HG03565 (cell line): ENCODE data around the gene XPO6.
"Not testable (repeated sequence)": the region's sequence is repeated elsewhere in the genome, so short reads cannot be mapped to it uniquely, and the experiment has no call there.

ENCODE experiments used
- ATAC-seq: cut with Tn5 transposase; IDR thresholded peaks from one replicate; pipeline ENCODE4 v1.9.1; 2021; ENCODE audit warnings: mild to moderate bottlenecking, moderate library complexity; ENCODE audit not compliant: unreplicated experiment

XPO6 gene, protein sequence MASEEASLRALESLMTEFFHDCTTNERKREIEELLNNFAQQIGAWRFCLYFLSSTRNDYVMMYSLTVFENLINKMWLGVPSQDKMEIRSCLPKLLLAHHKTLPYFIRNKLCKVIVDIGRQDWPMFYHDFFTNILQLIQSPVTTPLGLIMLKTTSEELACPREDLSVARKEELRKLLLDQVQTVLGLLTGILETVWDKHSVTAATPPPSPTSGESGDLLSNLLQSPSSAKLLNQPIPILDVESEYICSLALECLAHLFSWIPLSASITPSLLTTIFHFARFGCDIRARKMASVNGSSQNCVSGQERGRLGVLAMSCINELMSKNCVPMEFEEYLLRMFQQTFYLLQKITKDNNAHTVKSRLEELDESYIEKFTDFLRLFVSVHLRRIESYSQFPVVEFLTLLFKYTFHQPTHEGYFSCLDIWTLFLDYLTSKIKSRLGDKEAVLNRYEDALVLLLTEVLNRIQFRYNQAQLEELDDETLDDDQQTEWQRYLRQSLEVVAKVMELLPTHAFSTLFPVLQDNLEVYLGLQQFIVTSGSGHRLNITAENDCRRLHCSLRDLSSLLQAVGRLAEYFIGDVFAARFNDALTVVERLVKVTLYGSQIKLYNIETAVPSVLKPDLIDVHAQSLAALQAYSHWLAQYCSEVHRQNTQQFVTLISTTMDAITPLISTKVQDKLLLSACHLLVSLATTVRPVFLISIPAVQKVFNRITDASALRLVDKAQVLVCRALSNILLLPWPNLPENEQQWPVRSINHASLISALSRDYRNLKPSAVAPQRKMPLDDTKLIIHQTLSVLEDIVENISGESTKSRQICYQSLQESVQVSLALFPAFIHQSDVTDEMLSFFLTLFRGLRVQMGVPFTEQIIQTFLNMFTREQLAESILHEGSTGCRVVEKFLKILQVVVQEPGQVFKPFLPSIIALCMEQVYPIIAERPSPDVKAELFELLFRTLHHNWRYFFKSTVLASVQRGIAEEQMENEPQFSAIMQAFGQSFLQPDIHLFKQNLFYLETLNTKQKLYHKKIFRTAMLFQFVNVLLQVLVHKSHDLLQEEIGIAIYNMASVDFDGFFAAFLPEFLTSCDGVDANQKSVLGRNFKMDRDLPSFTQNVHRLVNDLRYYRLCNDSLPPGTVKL

DNA sequence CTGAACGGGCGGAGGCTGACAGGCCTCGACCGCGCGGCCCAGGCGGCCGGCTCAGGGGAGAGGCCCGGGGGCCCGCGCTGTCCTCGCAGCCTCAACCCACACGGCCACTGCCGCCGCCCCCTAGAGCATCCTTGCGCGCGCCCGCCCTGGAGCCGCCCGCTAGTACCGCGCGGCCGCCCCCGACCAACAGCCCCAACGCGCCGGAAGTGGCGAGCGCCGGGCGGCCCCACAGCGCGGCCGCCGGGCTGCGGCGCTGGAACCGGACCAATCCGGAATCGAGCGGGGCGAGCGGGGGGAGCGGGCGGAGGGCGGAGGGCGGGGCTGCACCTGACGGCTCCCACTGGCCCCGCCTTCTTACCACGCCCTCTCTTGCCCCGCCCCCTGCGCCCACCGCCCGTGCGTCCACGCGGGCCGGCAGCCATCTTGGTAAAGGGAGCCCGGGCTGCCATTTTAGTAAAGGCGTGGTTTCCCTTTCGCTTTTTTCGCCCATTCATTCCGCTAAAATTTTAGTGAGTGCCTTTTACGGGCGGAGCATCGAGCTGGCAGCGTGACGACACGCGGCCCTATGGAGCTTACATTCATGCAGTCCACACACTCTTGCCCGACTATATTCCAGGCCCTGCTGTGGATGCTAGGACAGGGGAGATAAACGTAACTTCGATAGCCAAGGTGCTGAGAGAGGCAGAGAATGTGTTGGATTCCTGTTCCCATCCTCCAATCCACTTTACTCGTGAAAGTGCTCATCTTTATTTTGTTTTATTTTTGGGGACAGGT, at the start of gene XPO6:
XPO6 (minus strand) TSS at position 208 of the 774 bp plus-strand sequence. CDS start 597 bp downstream, outside the sequence.
- ATAC-seq: peak; percentile 69

DNA sequence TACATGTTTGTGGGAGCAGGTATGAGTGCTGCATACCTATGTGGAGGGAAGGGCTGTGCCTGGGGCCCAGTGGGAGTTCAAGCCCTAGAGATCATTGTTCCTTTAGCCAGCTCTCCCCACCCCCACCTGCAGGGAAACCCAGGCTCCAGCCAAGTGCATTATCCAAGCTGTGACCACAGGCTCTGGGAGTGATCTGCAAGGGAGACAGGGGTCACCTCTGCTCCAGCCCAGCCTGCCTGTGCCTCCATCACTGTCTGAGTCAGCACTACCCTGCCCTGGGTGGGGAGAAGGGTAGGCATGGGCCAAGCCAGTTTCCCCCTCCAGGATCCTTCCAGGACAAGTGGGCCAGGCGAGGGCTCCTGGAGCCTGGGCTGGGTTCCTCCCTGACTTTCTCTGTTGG, 48.4 kb upstream of the XPO6 start:
- ATAC-seq: no peak

DNA sequence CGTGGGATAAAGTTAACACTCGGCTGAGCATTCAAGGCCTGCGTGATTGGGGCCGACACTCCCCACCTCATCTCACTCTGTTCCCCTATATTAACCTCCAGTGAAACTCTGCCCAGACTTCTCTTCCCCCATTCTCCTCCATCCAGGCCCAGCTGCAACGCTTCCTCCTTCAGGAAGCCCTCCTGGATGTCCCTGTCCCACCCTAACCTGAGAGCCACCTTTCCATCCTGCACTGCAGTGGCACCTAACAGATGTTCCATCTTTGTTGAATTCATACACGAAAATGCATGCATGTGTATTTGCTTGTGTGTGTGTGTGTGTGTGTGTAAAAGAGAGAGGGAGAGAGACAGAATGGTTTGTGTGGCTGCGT, 48.0 kb upstream of the XPO6 start:
- no peak for ATAC-seq

DNA sequence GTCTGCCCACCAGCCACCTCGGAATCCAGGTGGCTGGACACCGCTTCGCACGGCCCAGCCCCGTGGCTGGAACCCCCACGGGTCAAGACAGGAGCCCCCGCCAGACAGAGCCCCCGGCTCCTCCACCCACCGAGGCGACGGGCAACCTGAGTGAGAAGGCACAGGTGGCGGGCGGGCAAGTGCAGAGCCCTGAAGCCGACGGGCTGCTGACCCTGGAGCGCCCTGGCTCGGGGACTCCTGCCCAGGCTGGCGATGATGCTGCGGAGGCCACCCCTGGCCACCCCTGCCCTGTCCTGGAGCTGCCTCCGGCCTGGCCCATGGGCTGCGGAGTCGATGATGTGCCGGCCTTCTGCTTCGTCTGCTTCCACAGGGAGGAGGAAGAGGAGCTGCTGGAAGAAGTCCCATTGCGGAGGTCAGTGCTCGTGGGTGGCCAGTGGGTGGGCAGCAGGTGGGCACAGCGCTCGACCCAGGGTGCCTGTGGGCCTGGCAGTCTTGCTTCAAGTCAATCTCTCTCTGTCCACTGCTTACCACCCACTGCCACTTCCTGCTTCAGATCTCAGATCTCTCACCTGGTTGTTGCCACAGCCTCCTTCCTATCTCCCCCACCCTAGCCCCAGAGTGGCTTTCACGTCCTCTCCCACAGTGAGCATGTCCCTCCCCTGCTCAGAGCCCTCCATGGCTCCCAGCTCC, 47.5 kb upstream of the XPO6 start:
- no peak for ATAC-seq

DNA sequence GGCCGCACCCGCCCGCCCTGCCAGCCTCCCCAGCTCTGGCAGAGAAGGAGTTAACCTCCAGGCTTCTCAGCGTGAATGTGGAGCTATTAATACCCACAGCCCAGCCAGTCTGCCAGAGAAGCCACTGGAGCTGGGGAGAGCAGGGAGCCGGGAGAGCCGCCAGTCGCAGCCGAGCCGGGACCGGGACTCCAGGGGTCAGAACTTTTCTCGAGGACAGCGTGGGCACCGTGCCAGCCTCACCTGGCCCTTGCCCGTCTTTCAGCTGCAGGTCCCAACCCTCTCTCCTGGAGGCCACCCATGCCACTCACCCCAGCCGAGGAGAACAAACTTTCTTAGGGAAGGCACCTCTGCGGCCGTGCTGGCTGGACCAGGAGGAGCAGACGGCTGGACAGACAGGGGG, 46.8 kb upstream of the XPO6 start:
- ATAC-seq: no peak

DNA sequence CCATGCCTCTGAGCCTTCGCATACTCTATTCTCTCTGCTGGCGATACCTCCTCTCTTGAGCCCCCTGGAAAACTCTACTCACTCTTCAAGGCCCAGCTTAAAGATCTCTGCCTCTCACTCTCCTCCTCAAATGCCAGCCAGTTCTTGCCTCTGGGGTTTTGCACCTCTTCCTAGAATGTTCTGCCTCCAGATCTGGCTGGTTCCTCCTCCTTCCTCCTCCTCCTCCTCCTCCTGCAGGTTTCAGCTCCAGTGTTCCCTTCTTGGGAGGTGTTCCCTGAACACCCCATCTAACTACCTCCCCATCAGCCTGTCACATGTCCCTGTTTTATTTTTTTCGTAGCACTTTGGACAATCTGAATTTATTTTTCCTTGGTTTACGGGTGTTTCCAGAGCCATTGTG, 45.5 kb upstream of the XPO6 start:
- no peak for ATAC-seq

DNA sequence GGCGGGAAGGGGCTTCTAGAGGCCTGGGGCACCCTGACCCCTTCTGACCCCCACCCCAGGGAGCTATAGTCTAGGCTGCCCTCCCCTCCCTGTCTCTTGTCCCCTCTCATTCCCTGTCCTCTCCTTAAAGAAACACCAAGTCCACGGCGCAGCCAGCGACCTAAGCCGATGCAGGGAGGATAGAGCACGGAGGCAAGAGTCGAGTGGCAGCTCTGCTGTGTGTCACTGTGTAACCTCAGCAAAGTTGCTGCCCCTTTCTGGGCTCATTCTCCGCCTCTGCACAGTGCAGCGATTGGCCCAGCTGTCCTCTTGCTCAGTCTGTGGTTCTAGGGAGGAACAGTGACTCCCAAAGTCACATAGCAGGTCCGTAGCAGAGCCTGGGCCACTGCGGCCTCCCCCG, 44.1 kb upstream of the XPO6 start:
- no peak for ATAC-seq

DNA sequence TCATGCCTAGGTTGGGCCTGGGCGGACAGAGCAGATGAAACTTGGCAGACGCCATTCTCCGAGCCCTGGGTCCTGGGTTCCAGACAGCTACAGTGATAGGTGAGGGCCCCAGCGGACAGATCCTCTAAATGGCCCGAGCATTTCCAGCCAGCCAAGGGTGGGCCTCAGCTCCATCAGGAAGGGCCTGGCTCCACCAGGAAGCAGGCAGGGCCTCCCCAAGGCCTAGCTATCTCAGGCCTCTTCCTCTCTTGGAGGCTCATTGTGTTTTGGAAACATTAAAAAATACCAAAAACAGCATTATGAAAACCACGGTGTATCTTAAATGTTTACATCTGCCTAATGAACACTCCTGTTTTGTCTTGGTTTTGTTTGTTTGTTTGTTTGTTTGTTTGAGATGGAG, 42.4 kb upstream of the XPO6 start:
- no peak for ATAC-seq

DNA sequence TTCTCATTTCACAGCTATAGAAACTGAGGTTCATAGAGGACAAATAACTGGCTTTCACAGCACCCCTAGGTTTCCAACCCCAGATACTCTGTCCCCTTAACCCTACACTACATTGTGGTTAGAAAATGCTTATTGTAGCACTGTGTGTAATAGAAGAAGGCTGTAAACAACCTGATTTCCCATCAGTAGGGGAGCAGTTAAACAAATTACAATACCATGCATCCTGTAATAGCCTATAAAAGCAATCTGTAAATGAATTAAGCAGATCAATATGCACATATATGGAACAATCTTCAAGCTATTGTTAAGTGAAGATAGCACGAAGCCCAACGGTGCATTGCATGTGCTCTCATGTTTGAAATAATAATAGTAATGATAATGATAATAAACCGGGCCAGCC, 39.2 kb upstream of the XPO6 start:
- ATAC-seq: no peak

DNA sequence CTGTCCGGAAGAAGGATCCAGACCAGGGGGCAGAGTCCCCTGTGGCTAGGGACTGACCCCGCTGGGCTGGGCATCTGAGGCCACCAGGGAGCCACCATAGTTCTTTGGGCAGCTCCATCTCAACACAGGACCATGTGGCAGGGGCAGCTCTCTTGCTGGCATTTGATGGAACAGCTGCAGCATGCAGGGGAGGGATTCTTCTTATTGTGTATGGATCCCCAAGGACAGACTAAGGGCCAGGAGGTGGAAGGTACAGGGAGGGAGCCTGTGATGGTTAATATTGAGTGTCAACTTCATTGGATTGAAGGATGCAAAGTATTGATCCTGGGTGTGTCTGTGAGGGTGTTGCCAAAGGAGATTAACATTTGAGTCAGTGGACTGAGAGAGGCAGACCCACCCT, 37.7 kb upstream of the XPO6 start:
- not testable (repeated sequence) for ATAC-seq

DNA sequence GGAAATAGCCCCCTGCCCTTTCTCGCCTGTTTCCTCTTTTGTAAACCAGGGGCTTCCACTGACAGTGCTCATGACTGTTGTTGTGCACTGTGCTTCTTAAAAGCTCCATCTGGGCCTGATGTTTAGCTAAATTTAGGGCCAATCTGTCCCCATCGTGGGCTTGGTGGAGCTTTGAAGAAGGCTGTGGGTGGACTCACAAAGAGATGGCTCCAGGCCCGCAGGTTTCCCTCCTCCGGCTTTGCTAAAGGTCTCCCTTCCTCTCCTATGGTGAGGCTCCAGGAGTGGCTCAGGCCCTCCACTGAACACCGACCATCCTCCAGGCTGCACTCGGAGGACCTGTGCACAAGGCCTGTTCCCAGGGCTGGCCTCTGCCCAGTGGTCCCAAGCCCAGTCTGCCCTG, 30.2 kb upstream of the XPO6 start:
- ATAC-seq: no peak

DNA sequence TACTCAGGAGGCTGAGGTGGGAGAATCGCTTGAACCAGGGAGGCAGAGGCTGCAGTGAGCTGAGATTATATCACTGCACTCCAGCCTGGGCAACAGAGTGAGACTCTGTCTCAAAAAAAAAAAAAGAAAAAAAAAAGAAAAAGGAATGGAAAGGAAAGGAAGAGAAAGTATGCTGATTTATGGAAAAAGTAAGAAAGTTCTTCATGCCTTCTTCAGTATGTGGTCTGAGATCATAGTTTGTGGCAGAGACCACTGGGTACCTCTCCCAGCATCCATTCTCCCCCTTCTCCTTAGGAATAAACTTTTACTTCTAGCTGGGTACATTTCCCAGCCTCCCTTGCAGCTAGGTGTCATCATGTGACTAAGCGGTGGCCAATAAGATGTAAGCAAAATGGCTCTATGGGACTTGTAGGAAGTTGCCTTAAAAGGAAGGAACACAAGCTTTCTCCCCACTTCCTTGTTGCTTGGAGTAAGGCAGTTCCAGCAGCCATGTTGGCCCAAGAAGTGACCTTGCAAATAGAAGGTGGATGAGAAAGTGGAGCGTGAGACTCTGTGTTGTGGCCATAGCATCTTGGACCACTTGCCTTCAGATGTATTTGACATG, 26.1 kb upstream of the XPO6 start:
- no peak for ATAC-seq

DNA sequence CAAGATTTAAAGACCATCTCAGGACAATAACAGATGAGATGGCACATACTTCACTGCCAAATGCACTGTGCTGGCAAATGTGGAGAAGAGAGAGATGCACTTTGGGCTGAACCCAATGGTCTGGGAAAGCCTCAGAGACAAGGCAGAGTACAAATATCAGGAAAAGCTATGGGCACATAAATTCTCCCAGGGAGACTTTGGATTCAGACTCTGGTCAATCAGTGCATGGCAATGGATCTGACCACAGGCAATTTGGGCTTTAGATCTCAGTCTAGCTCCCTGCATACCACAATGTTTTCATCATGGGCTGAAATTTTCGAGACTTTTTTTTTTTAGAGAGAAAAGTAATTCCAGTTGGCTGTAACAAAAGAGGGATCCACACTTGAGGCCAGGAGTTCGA, 20.0 kb upstream of the XPO6 start:
- ATAC-seq: no peak

DNA sequence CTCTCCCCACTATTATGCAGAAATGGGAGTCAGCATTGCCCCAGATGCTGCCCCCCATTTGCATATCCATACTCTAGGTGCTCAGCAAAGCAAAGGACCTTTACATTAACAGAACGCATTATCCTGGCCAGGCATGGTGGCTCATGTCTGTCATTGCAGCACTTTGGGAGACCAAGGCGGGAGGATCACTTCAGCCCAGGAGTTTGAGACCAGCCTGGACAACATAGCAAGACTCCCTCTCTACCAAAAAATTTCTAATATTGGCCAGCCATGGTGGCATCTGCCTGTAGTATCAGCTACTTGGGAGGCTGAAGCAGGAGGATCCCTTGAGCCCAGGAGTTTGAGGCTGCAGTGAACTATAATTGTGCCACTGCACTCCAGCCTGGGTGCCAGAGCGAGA, 12.1 kb upstream of the XPO6 start:
- ATAC-seq: not testable (repeated sequence)

DNA sequence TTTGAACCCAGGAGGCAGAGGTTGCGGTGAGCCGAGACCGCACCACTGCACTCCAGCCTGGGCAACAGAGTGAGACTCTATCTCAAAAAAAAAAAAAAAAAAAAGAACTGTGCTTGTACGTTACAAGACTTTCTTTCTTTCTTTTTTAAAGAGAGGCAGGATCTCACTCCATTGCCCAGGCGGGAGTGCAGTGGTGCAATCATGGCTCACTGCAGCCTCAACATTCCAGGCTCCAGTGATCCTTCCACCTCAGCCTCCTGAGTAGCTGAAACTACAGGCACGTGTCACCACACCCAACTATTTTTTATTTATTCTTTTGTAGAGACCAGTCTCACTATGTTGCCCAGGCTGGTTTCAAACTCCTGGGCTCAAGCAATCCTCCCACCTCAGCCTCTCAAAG, 8.0 kb upstream of the XPO6 start:
- ATAC-seq: not testable (repeated sequence)

DNA sequence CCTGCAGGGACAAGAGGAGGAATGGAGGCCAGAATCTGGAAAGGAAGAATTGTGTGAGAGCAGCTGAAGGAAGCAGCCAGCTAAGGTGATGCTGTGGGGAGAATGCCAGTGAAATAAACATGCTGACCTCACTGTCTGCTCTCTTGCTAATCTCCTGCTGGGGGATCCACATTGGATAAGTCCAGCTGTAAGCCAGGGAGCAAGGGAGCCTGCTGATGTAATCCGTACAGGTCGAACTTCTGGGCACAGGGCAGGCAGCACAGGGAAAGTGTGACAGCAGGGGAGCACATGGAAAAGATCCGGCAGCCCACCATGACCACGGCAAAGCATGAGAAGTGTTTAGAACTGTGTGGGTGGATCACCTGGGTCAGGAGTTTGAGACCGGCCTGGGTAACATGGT, 7.5 kb upstream of the XPO6 start:
- no peak for ATAC-seq

DNA sequence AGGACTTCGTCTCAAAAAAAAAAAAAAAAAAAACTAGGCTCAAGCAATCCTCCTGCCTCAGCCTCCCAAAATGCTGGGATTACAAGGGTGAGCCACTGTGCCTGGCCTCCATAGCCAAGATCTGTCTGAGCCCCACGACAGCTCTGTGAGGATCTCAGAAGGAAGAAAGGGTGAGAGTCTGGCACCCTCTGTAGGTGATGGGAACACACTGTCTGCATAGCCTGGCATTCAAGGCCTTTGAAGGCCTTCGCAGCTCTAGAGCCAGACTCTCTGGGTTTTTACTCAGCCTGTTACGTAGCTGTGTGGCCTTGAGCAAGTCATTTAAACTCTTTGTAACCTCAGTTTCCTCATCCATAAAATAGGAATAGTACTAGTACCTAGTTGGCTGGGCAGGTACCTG, 6.3 kb upstream of the XPO6 start:
- peak; percentile 48 for ATAC-seq

DNA sequence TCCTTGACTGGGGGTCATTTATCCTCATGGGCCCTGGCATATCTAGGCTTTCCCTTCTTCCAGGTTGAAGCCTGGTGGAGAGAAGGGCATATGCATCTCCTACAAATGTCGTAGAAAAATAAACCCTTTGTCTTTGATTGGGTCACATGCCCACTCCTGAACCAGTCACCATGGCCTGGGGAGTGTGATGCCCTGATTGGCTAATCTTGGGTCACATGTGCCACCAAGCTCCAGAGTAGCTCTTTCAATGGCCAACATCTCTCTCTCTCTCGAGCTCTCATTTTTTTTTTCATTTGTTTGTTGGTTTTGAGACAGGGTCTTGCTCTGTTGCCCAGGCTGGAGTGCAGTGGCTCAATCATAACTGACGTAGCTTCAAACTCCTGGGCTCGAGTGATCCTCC, 5.6 kb upstream of the XPO6 start:
- no peak for ATAC-seq

DNA sequence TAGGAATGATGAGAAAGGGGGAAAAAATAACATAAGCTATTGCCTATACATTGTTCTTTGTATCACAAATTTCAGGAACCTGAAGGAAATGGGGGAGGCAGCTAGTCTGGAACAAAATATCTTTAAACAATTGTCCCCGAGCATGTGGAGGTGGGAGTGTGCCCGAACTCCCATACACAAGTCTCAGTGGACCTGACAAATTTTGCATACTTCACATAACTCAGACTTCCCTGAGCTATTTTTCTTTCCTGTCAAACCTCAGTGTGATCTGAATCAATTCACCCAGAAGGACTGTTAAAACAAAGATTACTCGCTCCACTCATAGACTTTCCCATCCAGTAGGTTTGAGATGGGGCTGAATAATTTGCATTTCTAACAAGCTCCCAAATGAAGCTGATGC, 1.6 kb upstream of the XPO6 start:
- ATAC-seq: no peak

DNA sequence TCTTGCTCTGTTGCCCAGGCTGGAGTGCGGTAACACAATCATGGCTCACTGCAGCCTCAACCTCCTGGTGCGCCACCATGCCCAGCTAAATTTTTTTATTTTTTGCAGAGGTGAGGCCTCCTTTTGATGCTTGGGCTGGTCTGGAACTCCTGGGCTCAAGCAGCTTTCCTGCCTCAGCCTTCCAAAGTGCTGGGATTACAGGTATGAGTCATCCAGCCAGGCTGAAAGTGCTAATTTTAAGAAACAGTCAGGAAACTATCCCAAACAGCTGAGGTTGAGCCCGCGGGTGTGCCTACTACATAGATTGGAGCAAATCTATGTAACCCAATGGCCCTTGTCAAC, 738 bp upstream of the XPO6 start:
- no peak for ATAC-seq
